Middle frontal gyrus (tissue), 1 donor: ENCODE results near the gene LRP1B.
"Not testable (repeated sequence)": the region's sequence is repeated elsewhere in the genome, so short reads cannot be mapped to it uniquely, and the experiment has no call there.

Experiments
- DNase-seq: peaks from one replicate; pipeline ENCODE4 v3.0.0-alpha.2; 2015; ENCODE audit warnings: low spot score; ENCODE audit errors: extremely low spot score

The LRP1B gene

GRCh38 chr2:140277344-140277743 lies 1853.5 kb downstream of the LRP1B start:
- not testable (repeated sequence) for DNase-seq

GRCh38 chr2:140276661-140277060 lies 1854.2 kb downstream of the LRP1B start:
- DNase-seq: no peak

- DNase-seq: no peak
These were observed 1855.4 kb downstream of the LRP1B start for GRCh38 chr2:140275427-140275826.

- DNase-seq: no peak
These were observed 1855.9 kb downstream of the LRP1B start for GRCh38 chr2:140274891-140275290.

GRCh38 chr2:140273958-140274357 lies 1856.9 kb downstream of the LRP1B start:
- no peak for DNase-seq

- DNase-seq: no peak
These were observed 1857.4 kb downstream of the LRP1B start for GRCh38 chr2:140273408-140273807.

GRCh38 chr2:140270224-140270623 lies 1860.6 kb downstream of the LRP1B start:
- DNase-seq: no peak

GRCh38 chr2:140269000-140269399 lies 1861.8 kb downstream of the LRP1B start:
- no peak for DNase-seq

GRCh38 chr2:140262908-140263307 lies 1867.9 kb downstream of the LRP1B start:
- DNase-seq: no peak

- no peak for DNase-seq
These were observed 1873.0 kb downstream of the LRP1B start for GRCh38 chr2:140257692-140258300.

GRCh38 chr2:140256080-140256479 lies 1874.7 kb downstream of the LRP1B start:
- no peak for DNase-seq

GRCh38 chr2:140249821-140250220 lies 1881.0 kb downstream of the LRP1B start:
- no peak for DNase-seq

- DNase-seq: no peak
These were observed 1882.2 kb downstream of the LRP1B start for GRCh38 chr2:140248623-140249022.

- DNase-seq: no peak
These were observed 1883.2 kb downstream of the LRP1B start for GRCh38 chr2:140247451-140248195.

GRCh38 chr2:140246957-140247356 lies 1883.9 kb downstream of the LRP1B start:
- DNase-seq: no peak

- DNase-seq: no peak
These were observed 1884.8 kb downstream of the LRP1B start for GRCh38 chr2:140246058-140246457.

- no peak for DNase-seq
These were observed 1887.9 kb downstream of the LRP1B start for GRCh38 chr2:140242889-140243288.

GRCh38 chr2:140234116-140234515 lies 1896.7 kb downstream of the LRP1B start:
- no peak for DNase-seq

GRCh38 chr2:140210963-140211362 lies 1919.9 kb downstream of the LRP1B start:
- DNase-seq: no peak

- no peak for DNase-seq
These were observed 1925.7 kb downstream of the LRP1B start for GRCh38 chr2:140205093-140205492.

- no peak for DNase-seq
These were observed 1927.5 kb downstream of the LRP1B start for GRCh38 chr2:140203347-140203746.

- no peak for DNase-seq
These were observed 1929.2 kb downstream of the LRP1B start for GRCh38 chr2:140201572-140201971.

GRCh38 chr2:140200764-140201163 lies 1930.1 kb downstream of the LRP1B start:
- no peak for DNase-seq
